IMR-90 (cell line): ENCODE measurements around the gene SLC19A1. TPM values are rescaled to one million over a fixed set of nuclear protein-coding genes. Genes with fewer than 3 reads are reported as not detected.

ENCODE experiments used
- ATAC-seq: fragments of 200-7000 bp; cut with Tn5 transposase; 2 replicates; pipeline ENCODE4 v1.9.1; 2020; ENCODE audit warnings: low read depth, mild to moderate bottlenecking, moderate library complexity
- BruUV-seq: library from RNA; stranded (reverse); fragments of 400-500 nt; replicated peaks from 2 replicates; lab custom pipeline; 2021; lab: Mats Ljungman, UMichigan
- CTCF ChIA-PET: fragments of 300-600 bp; formaldehyde crosslinking; extraction: SDS; loops from one replicate; lab custom pipeline; 2021; ENCODE audit warnings: antibody characterized with exemption; lab: Yijun Ruan, JAX
- POLR2A ChIA-PET: fragments of 300-600 bp; sonication (Branson Sonifier 250); formaldehyde crosslinking; loops from one replicate; lab custom pipeline; 2022; ENCODE audit warnings: antibody characterized with exemption; ENCODE audit not compliant: unreplicated experiment; lab: Charles Lee
- DNase-seq: peaks from one replicate; pipeline ENCODE4 v3.0.0; 2013
- H2AFZ ChIP-seq: replicated peaks from 2 replicates; pipeline ENCODE3; 2013; ENCODE audit warnings: low read length, mild to moderate bottlenecking; ENCODE audit not compliant: poor library complexity
- H2AK5ac ChIP-seq: 2 replicates; pipeline ENCODE4 v1.6.1; 2013; ENCODE audit warnings: low read depth, low read length, inconsistent platforms
- H2AK9ac ChIP-seq: replicated peaks from 2 replicates; pipeline ENCODE3; 2013; ENCODE audit warnings: mild to moderate bottlenecking, low read depth, low read length, moderate library complexity; ENCODE audit not compliant: poor library complexity
- H2BK120ac ChIP-seq: 2 replicates; pipeline ENCODE4 v1.6.1; 2013; ENCODE audit warnings: low read depth, low read length, inconsistent platforms
- H2BK15ac ChIP-seq: 3 replicates; pipeline ENCODE4 v1.6.1; 2013; ENCODE audit warnings: low read depth, low read length, inconsistent platforms
- H2BK20ac ChIP-seq: 2 replicates; pipeline ENCODE4 v1.6.1; 2013; ENCODE audit warnings: low read depth, mild to moderate bottlenecking, inconsistent platforms, low read length, moderate library complexity
- H2BK5ac ChIP-seq: 2 replicates; pipeline ENCODE4 v1.6.1; 2013; ENCODE audit warnings: mild to moderate bottlenecking, low read depth, low read length, inconsistent platforms; ENCODE audit not compliant: poor library complexity, severe bottlenecking
- H3K14ac ChIP-seq: replicated peaks from 2 replicates; pipeline ENCODE4 v1.6.1; 2013; ENCODE audit warnings: low read depth, low read length, inconsistent platforms
- H3K18ac ChIP-seq: 2 replicates; pipeline ENCODE4 v1.6.1; 2013; ENCODE audit warnings: low read depth, low read length, control low read depth
- H3K23ac ChIP-seq: 2 replicates; pipeline ENCODE4 v1.6.1; 2013; ENCODE audit warnings: low read depth, low read length, inconsistent platforms
- H3K27ac ChIP-seq: 2 replicates; pipeline ENCODE4 v1.5.1; 2013; ENCODE audit warnings: mild to moderate bottlenecking, control low read depth, low read length; ENCODE audit not compliant: insufficient read depth
- H3K27me3 ChIP-seq: 2 replicates; pipeline ENCODE4 v1.6.1; 2013; ENCODE audit warnings: low read length; ENCODE audit not compliant: control insufficient read depth, insufficient read depth
- H3K36me3 ChIP-seq: 2 replicates; pipeline ENCODE4 v1.6.1; 2013; ENCODE audit warnings: low read length, mixed read lengths; ENCODE audit not compliant: control insufficient read depth, insufficient read depth
- H3K4ac ChIP-seq: 2 replicates; pipeline ENCODE4 v1.6.1; 2013; ENCODE audit warnings: low read depth, low read length, inconsistent platforms
- H3K4me1 ChIP-seq: 2 replicates; pipeline ENCODE4 v1.6.1; 2013; ENCODE audit warnings: low read length, mixed read lengths; ENCODE audit not compliant: control insufficient read depth, insufficient read depth
- H3K4me2 ChIP-seq: 2 replicates; pipeline ENCODE4 v1.6.1; 2013; ENCODE audit warnings: low read depth, mild to moderate bottlenecking, control low read depth, low read length, moderate library complexity
- H3K4me3 ChIP-seq: 2 replicates; pipeline ENCODE4 v1.5.1; 2013; ENCODE audit warnings: low read depth, mild to moderate bottlenecking, control low read depth, low read length, moderate library complexity; ENCODE audit not compliant: insufficient read depth
- H3K56ac ChIP-seq: 2 replicates; pipeline ENCODE4 v1.6.1; 2013; ENCODE audit warnings: low read length, inconsistent platforms; ENCODE audit not compliant: insufficient read depth; ENCODE audit errors: extremely low read depth
- H3K79me1 ChIP-seq, 2 experiments: 2 replicates each; pipeline ENCODE4 v1.6.1; 2013; ENCODE audit warnings: low read length in 2 of 2, inconsistent platforms in 1 of 2, low read depth in 1 of 2
- H3K9ac ChIP-seq: 2 replicates; pipeline ENCODE4 v1.6.1; 2013; ENCODE audit warnings: low read depth, low read length, control low read depth
- H3K9me1 ChIP-seq: 2 replicates; pipeline ENCODE4 v1.6.1; 2013; ENCODE audit warnings: low read length, inconsistent platforms; ENCODE audit not compliant: insufficient read depth
- H3K9me3 ChIP-seq: 2 replicates; pipeline ENCODE4 v1.6.1; 2013; ENCODE audit warnings: low read length; ENCODE audit not compliant: control insufficient read depth, insufficient read depth
- H4K20me1 ChIP-seq: 2 replicates; pipeline ENCODE4 v1.6.1; 2013; ENCODE audit warnings: low read length, inconsistent platforms; ENCODE audit not compliant: insufficient read depth
- H4K5ac ChIP-seq: 2 replicates; pipeline ENCODE4 v1.6.1; 2013; ENCODE audit warnings: mild to moderate bottlenecking, low read depth, low read length, control low read depth
- H4K8ac ChIP-seq, 2 experiments: 2 replicates each; pipeline ENCODE4 v1.6.1; 2013; ENCODE audit warnings: low read depth in 2 of 2, low read length in 2 of 2, control low read depth in 1 of 2, inconsistent platforms in 1 of 2
- H4K91ac ChIP-seq: 2 replicates; pipeline ENCODE4 v1.6.1; 2013; ENCODE audit warnings: low read depth, low read length, inconsistent platforms; ENCODE audit not compliant: insufficient read depth
- POLR2A ChIP-seq: IDR thresholded peaks from 2 replicates; pipeline ENCODE4 v1.6.1; 2012; ENCODE audit warnings: mild to moderate bottlenecking, low read depth, low read length
- RFX5 ChIP-seq: IDR thresholded peaks from 2 replicates; pipeline ENCODE4 v1.8.0; 2012; ENCODE audit warnings: low read depth, mild to moderate bottlenecking, low read length, moderate library complexity
- WGBS, 2 experiments: methylation state at CpG; one replicate each; pipeline versions ENCODE4 v1.1.5 to v1.1.7; 2013; ENCODE audit warnings: missing lambda C conversion rate in 2 of 2; ENCODE audit not compliant: insufficient read length in 1 of 2; ENCODE audit errors: extremely low coverage in 2 of 2; 5-methylcytosine and 5-hydroxymethylcytosine counted together
- dilution Hi-C: fragments of 300-500 bp; cut with HindIII; formaldehyde crosslinking; loops from one replicate; pipeline ENCODE4 v1.14.3; 2018; ENCODE audit warnings: low sequenced_read_pairs; ENCODE audit not compliant: unreplicated experiment
- in situ Hi-C: fragments of 300-500 bp; cut with MboI; formaldehyde crosslinking; loops from 3 replicates; pipeline ENCODE4 v1.14.3; 2019; ENCODE audit warnings: low sequenced_read_pairs, inconsistent platforms, mixed read lengths
- intact Hi-C: fragments of 100-400 bp; cut with micrococcal nuclease; formaldehyde crosslinking; loops from 2 replicates; pipeline ENCODE4 v1.10.0; 2022
- polyA plus RNA-seq, 3 experiments: library from polyadenylated mRNA; depleted of rRNA; stranded (reverse); fragments of >200 nt; gene quantifications; 2 replicates each; pipeline ENCODE4 v1.2.3, GENCODE V29; 2012; ENCODE audit warnings: low replicate concordance in 1 of 3
- total RNA-seq: library from RNA; depleted of rRNA; stranded (reverse); fragments of >200 nt; gene quantifications from 2 replicates; pipeline ENCODE4 v1.2.3, GENCODE V29; 2012

Gene SLC19A1
- total and polyA plus RNA-seq, 2 of the 4 experiments (the other 2 are of a cell fraction): 2.2 to 16.2 TPM

GRCh38 chr21:45464309-45464708 is 77.9 kb downstream of the SLC19A1 start:
- POLR2A ChIA-PET: no interaction called here
- no peak overlapping the region for H2BK5ac ChIP-seq
- no peak overlapping the region for H2BK15ac ChIP-seq
- no peak overlapping the region for H2BK120ac ChIP-seq
- H2AK5ac ChIP-seq: no peak overlapping the region
- no peak overlapping the region for H3K14ac ChIP-seq
- in situ Hi-C loops: loop anchor here (10.0 kb wide), 1 partner anchor 360 kb away; no protein-coding TSS in a partner anchor
- no peak overlapping the region for H2AFZ ChIP-seq
- DNase-seq (no peak), ATAC-seq (no peak)
- no peak overlapping the region for H3K4me2 ChIP-seq
- H3K9me3 ChIP-seq: peaks cover 2% of the 10 kb centered on the region; the same call in 1 of the 2 replicates
- H3K9ac ChIP-seq: no peak overlapping the region
- no peak overlapping the region for H2AK9ac ChIP-seq
- H4K20me1 ChIP-seq: peaks cover 42% of the 10 kb centered on the region
- peaks cover 21% of the 10 kb centered on the region for H3K4me1 ChIP-seq
- intact Hi-C loops: no loop called here
- no peak overlapping the region for H4K91ac ChIP-seq
- peaks cover 8 to 75% of the 10 kb centered on the region in 2 experiments; a peak in 3 of 4 replicates for H3K79me1 ChIP-seq
- H3K27me3 ChIP-seq: no peaks in the 10 kb centered on the region
- 83% methylated on average over 2 of the region's 5 CpGs; no CpG with 5 or more reads in 1 of the 2 experiments for WGBS, 2 experiments
- TF ChIP-seq POLR2A: no peak
- TF ChIP-seq RFX5: no peak
- CTCF ChIA-PET: interaction anchor here (0.6 kb wide), 1 partner anchor 411 kb away, joined by 3 read pairs; no protein-coding TSS in a partner anchor
- H3K27ac ChIP-seq: no peak overlapping the region
- H3K4ac ChIP-seq: no peak overlapping the region
- H3K36me3 ChIP-seq: peaks cover 22% of the 10 kb centered on the region
- no peak overlapping the region for H3K4me3 ChIP-seq
- H3K18ac ChIP-seq: no peak overlapping the region
- dilution Hi-C loops: no loop called here
- no peak overlapping the region for H3K23ac ChIP-seq
- H3K9me1 ChIP-seq: peaks cover 17% of the 10 kb centered on the region
- H2BK20ac ChIP-seq: no peak overlapping the region
- H3K56ac ChIP-seq: no peak overlapping the region
- H4K5ac ChIP-seq: no peak overlapping the region
- no TSS peak for BruUV-seq
- H4K8ac ChIP-seq: no peak overlapping the region
